Ramos (cell line): ENCODE results near the gene HOXA13.

Source experiments
- in situ Hi-C: fragments of 300-500 bp; cut with MboI; formaldehyde crosslinking; loops from one replicate; pipeline ENCODE4 v1.14.3; 2022; ENCODE audit warnings: low sequenced_read_pairs; ENCODE audit not compliant: unreplicated experiment

HOXA13 gene

GRCh38 chr7:27185013-27185853 is 14.7 kb downstream of the HOXA13 start, which contains the start of gene HOXA11:
HOXA11 (minus strand) TSS chr7:27185232; CDS start chr7:27185144, 88 bp downstream.
- in situ Hi-C loops = no loop called here

- in situ Hi-C loops = no loop called here
Observed at GRCh38 chr7:27184337-27185012, 15.4 kb downstream of the HOXA13 start.

GRCh38 chr7:27183682-27184336 is 16.1 kb downstream of the HOXA13 start:
- in situ Hi-C loops = no loop called here

- in situ Hi-C loops = no loop called here
Observed at GRCh38 chr7:27182861-27183681, 16.8 kb downstream of the HOXA13 start.

GRCh38 chr7:27182285-27182841 is 17.5 kb downstream of the HOXA13 start:
- in situ Hi-C loops = no loop called here

- in situ Hi-C loops = no loop called here
Observed at GRCh38 chr7:27181795-27182275, 18.1 kb downstream of the HOXA13 start.

- in situ Hi-C loops = no loop called here
Observed at GRCh38 chr7:27180431-27181420, 19.2 kb downstream of the HOXA13 start.

GRCh38 chr7:27179503-27180430 is 20.1 kb downstream of the HOXA13 start:
- in situ Hi-C loops = no loop called here

- in situ Hi-C loops = no loop called here
Observed at GRCh38 chr7:27179030-27179429, 20.9 kb downstream of the HOXA13 start.

GRCh38 chr7:27178366-27178765 is 21.5 kb downstream of the HOXA13 start:
- in situ Hi-C loops = no loop called here

- in situ Hi-C loops = no loop called here
Observed at GRCh38 chr7:27177795-27178320, 22.0 kb downstream of the HOXA13 start.

GRCh38 chr7:27176962-27177794 is 22.7 kb downstream of the HOXA13 start:
- in situ Hi-C loops = no loop called here

- in situ Hi-C loops = no loop called here
Observed at GRCh38 chr7:27176524-27176845, 23.4 kb downstream of the HOXA13 start.

- in situ Hi-C loops = no loop called here
Observed at GRCh38 chr7:27175626-27176523, 24.0 kb downstream of the HOXA13 start.

- in situ Hi-C loops = loop anchor here (25.0 kb wide), 2 partner anchors 1113 to 1288 kb away; no protein-coding TSS in a partner anchor
Observed at GRCh38 chr7:27174874-27175625, 24.8 kb downstream of the HOXA13 start.
